Right hindlimb (tissue), 1 donor: ENCODE measurements around the gene ILRUN.
A peak's percentile ranks its signal among the peaks of the same experiment; 100 is the strongest.
"Not testable (repeated sequence)": the region's sequence is repeated elsewhere in the genome, so short reads cannot be mapped to it uniquely, and the experiment has no call there.

ENCODE experiments used
- DNase-seq: peaks from one replicate; pipeline ENCODE4 v3.0.0-alpha.2; 2018

The ILRUN gene

DNA sequence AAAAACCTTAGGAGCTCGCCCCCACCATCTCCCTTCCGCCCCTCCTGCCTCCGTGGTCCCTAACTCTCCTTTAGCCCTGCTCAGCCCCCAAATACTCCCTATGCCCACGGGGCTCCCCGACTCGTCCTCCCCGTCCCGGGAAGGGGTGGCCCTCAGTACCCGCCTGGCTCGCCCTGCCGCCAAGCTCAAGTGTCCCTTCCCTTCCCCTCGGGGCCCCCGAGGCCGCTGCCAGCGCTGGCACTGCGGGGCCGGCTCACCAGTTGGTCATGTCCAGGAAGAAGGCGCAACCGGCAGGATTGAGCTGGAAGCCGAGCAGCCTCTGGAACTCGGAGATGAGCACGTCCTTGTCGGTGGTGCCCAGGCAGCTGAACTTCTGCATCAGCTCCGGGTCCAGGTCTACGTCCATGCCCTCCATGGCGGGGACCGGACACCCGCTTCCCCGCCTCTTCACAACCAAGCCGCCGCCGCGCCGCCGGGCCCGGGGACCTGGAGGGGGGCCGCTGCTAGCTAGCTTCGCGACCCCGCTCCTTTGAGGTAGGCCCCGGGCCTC, 303 bp downstream of the ILRUN start:
- peak; percentile 78 for DNase-seq

DNA sequence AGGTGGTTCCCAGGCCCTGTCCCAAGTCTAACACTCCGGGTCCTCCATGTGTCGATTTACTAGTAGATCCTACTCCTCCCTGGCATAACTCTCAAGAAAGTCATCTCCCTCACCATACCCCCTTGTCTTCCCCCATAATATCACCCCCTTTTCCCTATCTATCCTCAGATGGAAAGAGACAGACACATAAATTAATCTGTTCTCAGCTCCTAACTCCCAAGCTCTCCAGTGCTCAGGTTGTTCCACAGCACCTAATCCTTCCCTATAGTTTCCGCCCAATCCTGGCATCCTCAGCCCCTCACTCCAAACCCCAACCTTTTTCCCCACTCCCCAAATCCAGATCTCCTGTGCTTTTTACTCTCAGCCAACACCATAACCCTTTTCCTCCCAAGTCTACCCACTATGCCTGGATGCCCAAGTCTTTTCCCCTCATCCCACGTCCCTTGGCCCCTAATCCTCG, 808 bp downstream of the ILRUN start:
- DNase-seq = no peak

DNA sequence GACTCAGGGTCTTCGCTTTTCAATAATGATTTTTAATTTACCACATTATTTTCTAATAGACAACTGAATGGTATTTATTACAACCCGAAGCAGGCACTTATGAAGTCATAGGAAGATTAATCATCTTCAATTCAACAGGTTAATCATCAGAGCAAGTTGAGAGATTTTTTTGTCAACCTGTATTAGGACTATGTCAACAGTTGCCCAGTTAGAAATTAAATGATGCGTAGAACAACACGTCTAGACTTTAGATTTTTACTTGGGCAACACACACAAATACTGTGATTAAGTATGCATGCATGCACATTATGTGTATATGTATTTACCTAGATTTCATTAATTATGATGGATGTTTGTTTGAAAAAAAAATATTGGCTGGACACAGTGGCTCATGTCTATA, 4.3 kb downstream of the ILRUN start:
- no peak for DNase-seq

DNA sequence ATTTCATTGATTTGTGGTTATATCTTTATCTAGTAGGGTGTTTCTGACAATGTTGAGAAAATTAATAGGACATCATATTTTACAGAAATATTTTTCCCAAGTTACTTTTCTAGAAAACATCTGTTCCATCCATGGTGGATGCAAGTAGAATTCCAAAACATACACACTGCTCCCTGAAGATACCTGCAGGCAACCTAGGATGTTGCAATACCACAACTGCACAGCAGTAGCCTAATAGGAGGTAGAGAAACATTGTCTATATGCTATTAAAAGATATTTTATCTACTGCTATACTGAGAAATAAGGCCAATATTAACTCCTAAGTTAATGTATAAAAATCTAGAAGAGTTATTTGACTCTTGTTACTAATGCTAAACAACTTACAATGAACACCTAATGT, 6.8 kb downstream of the ILRUN start:
- no peak for DNase-seq

DNA sequence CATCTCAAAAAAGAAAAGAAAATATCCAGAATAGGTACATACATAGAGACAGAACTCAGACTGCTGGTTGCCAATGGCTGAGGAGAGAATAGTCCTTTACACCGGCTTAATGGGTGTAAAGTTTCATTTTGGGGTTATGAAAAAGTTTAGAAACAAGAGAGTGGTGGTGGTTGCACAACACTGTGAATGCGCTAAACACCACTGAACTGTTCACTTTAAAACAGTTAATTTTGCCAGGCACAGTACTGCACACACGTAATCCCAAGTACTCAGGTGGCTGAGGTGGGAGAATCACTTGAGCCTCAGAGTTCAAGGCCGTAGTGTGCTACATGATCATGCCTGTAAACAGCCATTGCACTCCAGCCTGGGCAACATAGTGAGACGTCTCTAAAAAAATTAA, 7.6 kb downstream of the ILRUN start:
- no peak for DNase-seq

DNA sequence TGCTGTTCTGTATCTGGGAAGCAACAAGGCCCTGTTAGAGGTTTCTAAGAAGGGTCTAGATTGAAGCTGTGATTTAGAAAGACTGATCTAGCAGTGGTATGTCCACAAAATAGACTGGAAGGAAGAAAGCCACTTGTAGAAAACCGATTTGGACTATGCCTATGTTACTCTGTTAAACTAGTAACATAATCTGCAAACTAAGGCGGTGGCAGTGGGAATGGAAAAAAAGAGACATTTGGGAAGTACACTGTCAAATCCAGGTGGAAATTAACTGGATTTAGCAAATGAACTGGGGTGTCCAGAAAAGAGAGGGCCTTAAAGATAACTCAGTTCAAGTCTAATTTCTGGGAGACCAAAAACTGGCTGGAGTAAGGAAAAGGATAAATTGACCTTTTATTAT, 11.6 kb downstream of the ILRUN start:
- DNase-seq = no peak

DNA sequence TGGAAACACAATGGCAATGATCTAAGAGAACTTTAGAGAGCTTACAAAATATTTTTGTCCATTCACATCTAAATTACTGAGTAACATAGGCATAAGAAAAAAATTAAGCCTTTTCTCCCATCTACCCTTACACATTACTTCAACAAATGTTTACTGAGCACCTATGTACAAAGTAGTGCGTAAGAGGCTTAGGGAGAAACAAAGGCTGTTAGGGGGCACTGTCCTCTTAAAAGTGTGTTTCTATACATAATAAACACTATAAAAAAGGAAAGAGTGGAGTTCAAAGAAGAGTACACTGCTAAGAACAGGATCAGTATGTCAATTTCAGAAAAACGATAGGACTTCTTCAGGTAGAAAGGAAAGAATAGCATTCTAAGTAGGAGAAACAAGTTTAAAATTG, 12.2 kb downstream of the ILRUN start:
- DNase-seq = no peak

DNA sequence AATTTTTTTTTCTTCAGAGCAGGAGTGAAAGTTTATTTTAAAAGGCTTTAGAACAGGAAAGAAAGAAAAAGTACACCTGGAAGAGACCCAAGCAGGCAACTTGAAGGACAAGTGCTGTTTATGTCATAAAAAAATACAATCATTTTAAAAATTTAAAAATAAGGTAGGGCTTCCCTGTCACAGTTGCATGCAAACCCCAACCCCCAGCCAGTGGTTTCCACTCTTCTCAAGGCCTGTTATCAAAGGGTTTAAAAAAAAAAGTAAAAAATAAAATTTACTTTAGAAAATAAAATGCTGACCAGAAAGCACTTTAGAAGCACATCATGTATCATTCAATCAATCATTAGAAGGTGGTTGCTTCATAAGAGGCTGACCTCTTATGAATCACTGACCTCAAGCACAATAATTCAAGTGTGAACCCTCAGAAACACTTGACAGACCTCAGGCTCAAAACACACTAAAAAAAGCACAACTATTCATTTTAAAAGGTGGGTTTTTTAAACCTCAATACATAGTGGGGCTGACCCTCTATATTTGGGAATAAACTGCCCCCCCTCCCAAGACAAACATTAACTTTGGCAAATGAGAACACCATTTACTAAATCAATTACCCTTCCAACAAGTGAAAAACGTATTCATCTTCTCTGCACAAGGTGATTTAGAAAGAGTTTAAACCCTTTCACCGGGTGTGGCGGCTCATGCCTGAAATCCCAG, 15.6 kb downstream of the ILRUN start:
- DNase-seq = no peak

DNA sequence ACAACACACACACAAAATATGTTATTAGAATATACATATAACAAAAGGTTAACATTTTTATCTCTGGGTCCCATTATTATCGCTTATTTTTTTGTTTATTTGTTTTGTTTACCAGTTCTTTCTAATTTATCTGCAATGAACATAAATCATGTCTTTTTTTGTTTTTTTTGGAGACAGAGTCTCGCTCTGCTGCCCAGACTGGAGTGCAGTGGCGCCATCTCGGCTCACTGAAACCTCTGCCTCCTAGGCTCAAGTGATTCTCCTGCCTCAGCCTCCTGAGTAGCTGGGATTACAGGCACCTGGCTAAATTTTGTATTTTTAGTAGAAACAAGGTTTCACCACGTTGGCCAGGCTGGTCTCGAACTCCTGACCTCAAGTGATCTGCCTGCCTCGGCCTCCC, 16.3 kb downstream of the ILRUN start:
- not testable (repeated sequence) for DNase-seq

DNA sequence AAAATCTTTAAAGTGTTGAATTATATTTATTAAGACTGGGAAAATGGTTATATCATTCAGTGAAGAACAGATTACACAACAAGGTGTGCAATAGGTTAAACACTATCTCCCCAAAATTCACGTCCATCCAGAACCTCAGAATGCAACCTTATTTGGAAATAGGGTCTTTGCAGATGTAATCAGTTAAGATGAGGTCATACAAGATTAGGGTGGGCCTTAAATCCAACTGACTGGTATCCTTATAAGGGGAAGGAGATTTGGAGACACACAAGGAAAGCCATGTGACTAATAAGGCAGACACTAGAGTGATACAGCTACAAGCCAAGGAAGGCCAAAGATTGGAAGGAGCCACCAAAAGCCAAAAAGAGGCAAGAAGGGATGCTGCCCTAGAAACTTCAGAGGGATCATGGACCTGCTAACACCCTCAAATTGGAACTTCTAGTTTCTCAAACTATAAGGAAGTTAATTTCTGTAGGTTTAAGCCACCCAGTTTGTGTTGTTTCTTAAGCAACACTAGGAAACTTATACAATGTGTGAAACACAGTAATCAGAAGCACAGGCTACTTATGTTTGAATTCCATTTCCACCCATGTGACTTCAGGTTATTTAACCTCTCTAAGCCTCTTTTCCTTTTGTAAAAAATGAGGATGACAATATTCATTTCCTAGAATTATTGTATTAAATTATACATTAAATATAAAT, 16.9 kb downstream of the ILRUN start:
- DNase-seq = no peak

DNA sequence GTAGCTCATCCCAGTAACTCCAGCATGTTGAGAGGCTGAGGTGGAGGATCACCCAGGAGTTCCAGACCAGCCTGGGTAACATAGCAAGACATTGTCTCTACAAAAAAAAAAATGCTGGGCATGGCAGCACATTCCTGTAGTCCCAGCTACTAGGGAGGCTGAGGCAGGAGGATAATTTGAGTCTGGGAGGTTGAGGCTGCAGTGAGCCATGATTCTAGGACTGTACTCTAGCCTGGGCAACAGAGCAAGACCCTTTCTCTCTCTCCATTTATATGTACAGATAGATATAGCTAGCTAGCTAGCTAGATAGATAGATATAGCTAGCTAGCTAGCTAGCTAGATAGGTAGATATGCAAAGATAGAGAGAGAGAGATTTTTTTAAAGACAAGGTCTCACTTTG, 20.4 kb downstream of the ILRUN start:
- no peak for DNase-seq

DNA sequence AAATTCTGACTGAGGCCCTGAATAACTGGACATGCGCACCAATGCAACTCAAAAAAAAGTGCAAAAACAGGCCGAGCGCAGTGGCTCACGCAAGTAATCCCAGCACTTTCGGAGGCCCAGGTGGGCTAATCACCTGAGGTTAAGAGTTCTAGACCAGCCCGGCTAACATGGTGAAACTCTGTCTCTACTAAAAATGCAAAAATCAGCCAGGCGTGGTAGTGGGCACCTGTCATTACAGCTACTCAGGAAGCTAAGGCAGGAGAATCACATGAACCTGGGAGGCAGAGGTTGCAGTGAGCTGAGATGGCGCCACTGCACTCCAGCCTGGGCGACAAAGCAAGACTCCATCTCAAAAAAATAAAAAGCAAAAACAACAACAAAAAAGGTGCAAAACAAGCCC, 21.6 kb downstream of the ILRUN start:
- not testable (repeated sequence) for DNase-seq

DNA sequence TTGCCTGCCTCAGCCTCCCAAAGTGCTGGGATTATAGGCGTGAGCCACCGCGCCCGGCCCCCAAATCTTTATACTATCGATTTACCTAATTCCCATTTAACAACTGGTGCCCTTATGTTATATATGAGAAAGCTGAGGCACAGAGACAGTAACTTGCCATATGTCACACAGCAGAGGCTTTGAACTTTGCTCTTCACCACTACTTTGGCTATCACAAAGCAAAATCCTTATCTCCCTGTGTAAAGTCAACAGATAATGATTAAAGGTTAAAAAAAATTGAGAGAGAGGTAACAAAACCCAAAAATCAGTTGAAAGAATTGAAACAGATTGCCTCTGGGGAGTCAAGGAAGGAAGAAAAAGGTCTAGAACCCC, 22.3 kb downstream of the ILRUN start:
- no peak for DNase-seq

DNA sequence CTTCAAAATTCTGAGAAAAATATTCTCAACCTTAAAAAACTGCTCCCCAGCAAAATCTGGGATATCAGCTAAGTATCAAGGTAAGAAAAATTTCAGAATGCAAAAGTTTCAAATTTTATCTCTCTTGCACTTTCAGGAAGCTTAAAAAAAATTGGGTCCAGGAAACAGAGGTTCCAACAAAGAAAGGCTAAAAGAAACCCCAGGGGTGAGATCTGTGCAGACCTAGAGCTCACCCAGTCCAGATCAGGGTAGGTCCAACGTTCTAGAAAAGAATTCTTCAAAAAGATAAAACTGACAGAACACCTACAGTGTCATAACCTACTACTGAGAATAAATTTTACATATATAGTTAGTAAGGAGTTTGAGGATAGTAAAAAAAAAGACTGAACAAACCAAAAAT, 23.5 kb downstream of the ILRUN start:
- no peak for DNase-seq

DNA sequence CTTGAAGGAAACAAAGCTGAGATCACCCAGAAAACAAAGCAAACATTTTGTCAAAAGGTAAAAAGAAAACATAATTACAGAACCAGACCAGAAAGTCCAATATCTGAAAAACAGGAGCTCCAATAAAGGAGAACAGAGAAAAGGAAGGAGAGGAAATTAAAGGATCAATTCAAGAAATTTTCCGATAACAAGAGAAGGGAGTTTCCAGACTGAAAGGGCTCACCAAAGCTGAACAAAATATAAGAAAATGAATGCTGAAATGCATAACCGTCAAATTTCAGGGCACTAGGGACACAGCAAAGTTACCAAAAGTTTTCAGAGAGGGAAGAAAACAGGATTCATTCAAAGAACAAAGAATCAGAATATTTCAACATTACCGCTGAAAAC, 23.9 kb downstream of the ILRUN start:
- DNase-seq = no peak

DNA sequence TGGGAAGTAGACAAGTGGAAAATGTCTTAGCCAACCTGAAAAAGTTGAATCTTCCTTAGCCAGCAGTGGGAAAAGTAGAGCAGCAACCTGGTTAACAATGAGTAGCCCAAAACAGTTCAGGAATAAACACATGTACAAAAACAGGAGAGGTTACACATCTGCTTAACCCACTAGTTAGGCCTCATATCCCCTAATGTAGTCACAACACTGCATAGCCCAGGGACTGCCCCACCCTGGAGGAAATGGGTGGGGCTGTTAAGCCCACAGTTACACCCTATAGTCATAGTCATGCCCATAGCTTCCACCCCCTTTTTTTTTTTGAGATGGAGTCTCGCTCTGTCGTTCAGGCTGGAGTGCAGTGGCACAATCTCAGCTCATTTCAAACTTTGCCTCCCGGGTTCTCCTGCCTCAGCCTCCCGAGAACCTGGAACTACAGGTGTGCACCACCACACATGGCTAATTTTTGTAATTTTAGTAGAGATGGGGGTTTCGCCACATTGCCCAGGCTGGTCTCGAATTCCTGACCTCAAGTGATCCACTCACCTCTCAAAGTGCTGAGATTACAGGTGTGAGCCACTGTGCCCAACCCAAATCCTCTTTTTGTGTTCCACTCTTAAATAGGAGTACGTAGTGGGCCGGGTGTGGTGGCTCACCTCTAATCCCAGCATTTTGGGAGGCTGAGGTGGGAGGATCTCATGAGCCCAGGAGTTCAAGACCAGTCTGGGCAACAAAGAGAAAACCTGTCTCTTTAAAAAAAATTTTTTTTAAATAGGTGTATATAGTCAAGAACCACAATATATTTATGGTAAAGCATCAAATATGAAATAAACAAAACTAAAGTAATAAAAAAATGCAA, 24.5 kb downstream of the ILRUN start:
- DNase-seq = no peak

DNA sequence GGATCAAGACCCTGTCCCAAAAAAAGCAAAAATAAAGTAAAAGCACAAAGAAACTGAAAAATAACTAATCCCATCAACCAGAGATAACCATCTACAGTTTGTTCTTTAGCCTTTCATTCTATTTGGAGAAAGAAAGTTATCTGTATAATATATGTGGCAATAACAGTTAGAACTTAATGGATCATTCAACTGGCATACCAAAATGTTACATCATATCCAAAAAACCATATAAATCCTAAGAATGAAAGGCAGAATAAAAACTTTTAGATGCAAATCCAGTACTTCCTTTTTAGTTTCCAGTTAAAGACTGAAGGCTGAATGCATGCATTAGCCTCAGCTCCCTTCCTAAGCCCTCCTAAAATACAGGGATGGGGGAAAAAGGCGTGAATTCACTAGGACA, 25.2 kb downstream of the ILRUN start:
- DNase-seq = no peak

DNA sequence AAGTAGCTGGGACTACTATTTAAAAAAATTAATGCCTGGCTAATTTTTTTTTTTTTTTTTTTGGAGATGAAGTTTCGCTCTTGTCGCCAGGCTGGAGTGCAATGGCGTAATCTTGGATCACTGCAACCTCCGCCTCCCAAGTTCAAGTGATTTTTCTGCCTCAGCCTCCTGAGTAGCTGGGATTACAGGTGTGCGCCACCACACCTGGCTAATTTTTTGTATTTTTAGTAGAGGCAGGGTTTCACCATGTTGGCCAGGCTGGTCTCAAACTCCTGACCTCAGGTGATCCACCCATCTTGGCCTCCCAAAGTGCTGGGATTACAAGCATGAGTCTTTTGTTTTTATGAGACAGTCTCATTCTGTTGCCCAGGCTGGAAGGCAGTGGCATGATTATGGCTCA, 27.8 kb downstream of the ILRUN start:
- not testable (repeated sequence) for DNase-seq

DNA sequence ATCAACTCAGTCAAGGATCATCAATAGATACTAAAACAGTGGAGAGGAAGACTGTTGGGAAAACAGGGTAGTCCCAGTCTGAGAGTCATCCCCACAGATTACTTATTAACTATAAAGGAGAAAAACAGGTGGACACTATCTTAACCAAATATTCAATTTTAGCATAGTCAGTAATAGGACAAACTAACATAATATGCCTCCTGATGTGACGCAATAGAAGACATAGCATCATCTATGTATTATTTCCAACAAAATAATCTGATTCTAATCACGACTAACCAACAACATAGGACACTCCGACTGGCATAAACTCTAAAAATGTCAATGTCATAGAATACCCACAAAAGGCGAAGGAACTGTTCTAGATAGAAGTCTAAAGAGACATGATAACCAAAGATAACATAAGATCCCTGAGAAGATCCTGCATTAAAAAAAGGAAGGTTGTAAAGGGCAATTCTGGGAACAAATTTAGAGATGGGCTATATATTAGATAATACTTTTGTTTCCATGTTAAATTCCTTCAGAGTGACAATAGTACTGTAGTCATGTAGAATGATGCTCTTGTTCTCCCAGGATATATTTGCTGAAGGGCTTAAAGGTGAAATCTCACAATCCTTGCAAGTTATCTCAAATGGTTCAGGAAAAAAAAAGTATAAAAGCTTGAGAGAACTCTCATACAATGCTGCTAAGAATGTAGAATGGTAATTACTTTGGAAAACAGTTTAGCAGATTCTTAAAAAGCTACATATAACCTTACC, 28.9 kb downstream of the ILRUN start:
- no peak for DNase-seq

DNA sequence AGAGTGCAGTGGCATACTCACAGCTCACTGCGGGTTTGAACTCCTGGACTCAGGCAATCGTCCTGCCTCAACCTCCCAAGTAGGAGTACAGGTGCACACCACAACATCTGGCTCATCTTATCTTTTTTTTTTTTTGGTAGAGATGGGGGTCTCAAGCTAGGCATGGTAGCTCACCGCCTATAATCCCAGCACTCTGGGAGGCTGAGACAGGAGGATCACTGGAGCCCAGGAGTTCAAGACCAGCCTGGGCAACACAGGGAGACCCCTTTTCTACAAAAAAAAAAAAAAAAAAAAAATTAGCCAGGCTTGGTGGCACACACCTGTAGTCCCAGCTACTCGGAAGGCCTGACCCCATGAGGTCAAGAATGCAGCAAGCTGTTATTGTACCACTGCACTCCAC, 31.5 kb downstream of the ILRUN start:
- no peak for DNase-seq

DNA sequence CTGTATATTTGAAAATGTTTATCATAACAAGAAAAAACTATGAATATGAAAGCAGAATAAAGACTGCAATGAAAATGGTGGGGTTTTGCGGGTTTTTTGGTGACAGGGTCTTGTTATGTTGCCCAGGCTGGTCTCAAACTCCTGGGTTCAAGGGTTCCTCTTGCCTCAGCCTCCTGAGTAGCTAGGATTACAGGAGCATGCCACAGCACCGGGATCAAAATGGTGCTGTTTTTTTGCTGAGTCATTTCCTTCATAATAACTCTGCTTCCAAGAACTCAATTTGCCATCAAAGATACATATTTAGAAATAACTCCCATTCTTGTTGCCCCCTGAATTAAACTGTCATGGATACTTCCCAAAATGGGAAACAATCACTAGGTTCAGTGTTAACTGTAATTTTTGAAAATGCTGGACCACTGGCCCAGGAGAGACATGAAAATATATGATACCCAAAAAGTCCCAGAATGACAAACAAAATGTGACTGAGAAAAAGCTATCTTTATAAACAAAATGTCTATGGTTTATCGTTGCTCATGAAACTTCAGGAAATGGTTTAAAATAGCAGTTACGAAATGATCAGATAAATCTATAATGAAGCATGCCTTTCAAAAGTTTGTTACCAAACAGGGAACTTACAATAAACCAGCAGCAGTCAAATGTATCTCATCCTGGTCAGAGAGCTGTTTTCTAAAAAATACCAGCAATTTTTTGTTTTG, 32.2 kb downstream of the ILRUN start:
- no peak for DNase-seq

DNA sequence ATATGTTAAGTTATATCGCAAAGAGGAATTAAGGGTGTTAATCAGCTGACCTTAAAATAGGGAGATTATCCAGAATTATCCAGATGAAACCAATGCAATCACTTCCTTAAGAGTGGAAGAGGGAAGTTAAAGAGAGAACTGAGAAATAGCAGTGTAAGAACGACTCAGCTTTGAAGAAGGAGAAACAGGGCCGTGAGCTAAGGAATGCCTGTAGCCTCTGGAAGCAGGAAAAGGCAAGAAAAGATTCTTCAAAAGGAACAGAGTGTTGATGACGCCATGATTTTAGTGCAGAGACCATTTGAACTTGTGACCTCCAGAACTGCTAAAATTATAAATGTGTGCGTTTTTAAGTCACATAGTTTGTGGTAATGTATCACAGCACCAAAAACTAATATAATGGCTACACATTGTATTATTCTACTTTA, 32.7 kb downstream of the ILRUN start:
- no peak for DNase-seq
